Osteoblast (primary cell): ENCODE measurements around the gene SOD2. TPM values are rescaled to one million over a fixed set of nuclear protein-coding genes. Genes with fewer than 3 reads are reported as not detected.

Experiments
- DNase-seq: peaks from one replicate; pipeline ENCODE4 v3.0.0; 2011; ENCODE audit warnings: low spot score, mixed read lengths; ENCODE audit not compliant: insufficient read length; ENCODE audit errors: missing footprints
- H2AFZ ChIP-seq: 2 replicates; pipeline ENCODE4 v1.6.0; 2011; ENCODE audit warnings: mild to moderate bottlenecking, low read length
- H3K27ac ChIP-seq: 2 replicates; pipeline ENCODE4 v1.5.1; 2011; ENCODE audit warnings: mild to moderate bottlenecking, low read depth, low read length, moderate library complexity
- H3K27me3 ChIP-seq: 2 replicates; pipeline ENCODE4 v1.6.0; 2012; ENCODE audit warnings: mild to moderate bottlenecking, control low read depth, inconsistent platforms, low read length, moderate library complexity; ENCODE audit not compliant: insufficient read depth
- H3K36me3 ChIP-seq: 2 replicates; pipeline ENCODE4 v1.5.1; 2011; ENCODE audit warnings: mild to moderate bottlenecking, low read length, control low read depth, moderate library complexity; ENCODE audit not compliant: insufficient read depth
- H3K4me1 ChIP-seq: 2 replicates; pipeline ENCODE4 v1.5.1; 2011; ENCODE audit warnings: mild to moderate bottlenecking, low read length, control low read depth, moderate library complexity; ENCODE audit not compliant: insufficient read depth
- H3K4me2 ChIP-seq: 2 replicates; pipeline ENCODE4 v1.6.0; 2011; ENCODE audit warnings: mild to moderate bottlenecking, low read length; ENCODE audit not compliant: insufficient read depth
- H3K4me3 ChIP-seq: fragments of 200-600 bp; sonication (generic); 3 replicates; pipeline ENCODE4 v1.5.1; 2012; ENCODE audit warnings: mild to moderate bottlenecking, low read length, inconsistent platforms; ENCODE audit not compliant: insufficient read depth
- H3K79me2 ChIP-seq: 2 replicates; pipeline ENCODE4 v1.6.0; 2012; ENCODE audit warnings: mild to moderate bottlenecking, low read length, control low read depth, inconsistent platforms; ENCODE audit not compliant: insufficient read depth
- H3K9me3 ChIP-seq: 2 replicates; pipeline ENCODE4 v1.5.1; 2011; ENCODE audit warnings: low read depth, low read length, control low read depth
- H4K20me1 ChIP-seq: 2 replicates; pipeline ENCODE4 v1.6.0; 2012; ENCODE audit warnings: mild to moderate bottlenecking, low read length, control low read depth; ENCODE audit not compliant: insufficient read depth
- CTCF ChIP-seq: IDR thresholded peaks from 2 replicates; pipeline ENCODE4 v1.5.1; 2011; ENCODE audit warnings: mild to moderate bottlenecking, low read depth, low read length, moderate library complexity; ENCODE audit errors: extremely low read depth
- total RNA-seq: library from RNA; depleted of rRNA; stranded (reverse); fragments of >200 nt; gene quantifications from 2 replicates; pipeline ENCODE4 v1.2.3, GENCODE V29; 2012

SOD2 gene
- total RNA-seq, 1 donor = 544 TPM

- no peaks in the 10 kb centered on the region for H4K20me1 ChIP-seq
- H3K9me3 ChIP-seq = no peaks in the 10 kb centered on the region
- H3K27ac ChIP-seq = no peak overlapping the region
- H3K4me3 ChIP-seq = no peak overlapping the region
- H3K4me2 ChIP-seq = no peak overlapping the region
- H3K4me1 ChIP-seq = peaks cover 12% of the 10 kb centered on the region
- DNase-seq = no peak
- peaks cover 40% of the 10 kb centered on the region for H3K36me3 ChIP-seq
- H3K79me2 ChIP-seq = no peaks in the 10 kb centered on the region
- no peak overlapping the region for H2AFZ ChIP-seq
- no peak for TF ChIP-seq CTCF
- H3K27me3 ChIP-seq = no peaks in the 10 kb centered on the region
Measured at GRCh38 chr6:159681191-159681880, 11.7 kb downstream of the SOD2 start.

GRCh38 chr6:159680104-159680503 is 12.9 kb downstream of the SOD2 start:
- no peaks in the 10 kb centered on the region for H3K27me3 ChIP-seq
- no peaks in the 10 kb centered on the region for H3K79me2 ChIP-seq
- H3K4me1 ChIP-seq = peaks cover 12% of the 10 kb centered on the region
- peak overlapping the region; percentile 37 for H3K27ac ChIP-seq
- no peak overlapping the region for H3K4me3 ChIP-seq
- no peak overlapping the region for H2AFZ ChIP-seq
- DNase-seq = no peak
- peaks cover 34% of the 10 kb centered on the region for H3K36me3 ChIP-seq
- no peaks in the 10 kb centered on the region for H3K9me3 ChIP-seq
- no peaks in the 10 kb centered on the region for H4K20me1 ChIP-seq
- peak overlapping the region; percentile 7 for H3K4me2 ChIP-seq
- TF ChIP-seq CTCF = no peak

- Histone ChIP-seq H3K4me1 (peaks cover 12% of the 10 kb centered on the region), H3K4me2 (peak overlapping the region; percentile 7), H4K20me1 (no peaks in the 10 kb centered on the region), H3K27ac (peak overlapping the region; percentile 37), H3K36me3 (peaks cover 27% of the 10 kb centered on the region), H2AFZ (no peak overlapping the region), H3K4me3 (no peak overlapping the region), H3K79me2 (no peaks in the 10 kb centered on the region), H3K27me3 (no peaks in the 10 kb centered on the region), H3K9me3 (no peaks in the 10 kb centered on the region)
- DNase-seq = no peak
- TF ChIP-seq CTCF = no peak
Measured at GRCh38 chr6:159679091-159680077, 13.7 kb downstream of the SOD2 start.

- Histone ChIP-seq H3K27me3 (no peaks in the 10 kb centered on the region), H3K79me2 (no peaks in the 10 kb centered on the region), H3K9me3 (no peaks in the 10 kb centered on the region), H3K4me1 (peaks cover 12% of the 10 kb centered on the region), H3K4me2 (no peak overlapping the region), H3K27ac (no peak overlapping the region), H2AFZ (no peak overlapping the region), H3K36me3 (peaks cover 20% of the 10 kb centered on the region), H4K20me1 (no peaks in the 10 kb centered on the region), H3K4me3 (no peak overlapping the region)
- DNase-seq = no peak
- TF ChIP-seq CTCF = no peak
Measured at GRCh38 chr6:159678574-159678973, 14.5 kb downstream of the SOD2 start.
